Peyer's patch (tissue), 4 donors: ENCODE measurements around the gene FRMD4A. TPM values are rescaled to one million over a fixed set of nuclear protein-coding genes. Genes with fewer than 3 reads are reported as not detected.

Experiments
- DNase-seq, 3 donors: peaks; one replicate each; pipeline ENCODE4 v3.0.0-alpha.2; 2017 to 2019
- H3K27ac ChIP-seq, 4 donors: fragments of 200-600 bp; sonication (generic); one replicate each; pipeline ENCODE4 v1.5.1; 2016 to 2019
- H3K27me3 ChIP-seq, 2 donors: fragments of 200-600 bp; sonication (generic); one replicate each; pipeline ENCODE4 v1.5.1; 2019
- H3K36me3 ChIP-seq, 3 donors: fragments of 200-600 bp; sonication (generic); one replicate each; pipeline ENCODE4 v1.5.1; 2016 to 2019
- H3K4me1 ChIP-seq, 4 donors: fragments of 200-600 bp; sonication (generic); one replicate each; pipeline ENCODE4 v1.5.1; 2016 to 2019
- H3K4me3 ChIP-seq, 4 donors: fragments of 200-600 bp; sonication (generic); 1 replicate in 3 of 4; 2 replicates in 1 of 4; pipeline ENCODE4 v1.5.1; 2016 to 2019; ENCODE audit warnings: mild to moderate bottlenecking in 1 of 4
- H3K9me3 ChIP-seq, 4 donors: fragments of 200-600 bp; sonication (generic); one replicate each; pipeline ENCODE4 v1.5.1; 2016 to 2019; ENCODE audit warnings: mild to moderate bottlenecking in 1 of 4
- POLR2A ChIP-seq, 2 donors: fragments of 450-650 bp; IDR thresholded peaks; one replicate each; pipeline ENCODE4 v1.5.1; 2017; ENCODE audit warnings: antibody characterized with exemption in 2 of 2, mild to moderate bottlenecking in 2 of 2, moderate library complexity in 2 of 2
- total RNA-seq, 4 donors: library from RNA; depleted of rRNA; stranded (reverse); fragments of >200 nt; gene quantifications; one replicate each; pipeline ENCODE4 v1.1.0, GENCODE V29; 2016
- TF ChIP-seq, protein P1 (sequence below), 6 experiments: fragments of 450-650 bp in 4 of 6; fragments of 200-600 bp in 2 of 6; sonication (generic) in 1 of 6; IDR thresholded peaks; one replicate each; pipeline ENCODE4 v1.5.1; 2017 to 2019; ENCODE audit warnings: antibody characterized with exemption in 6 of 6, mild to moderate bottlenecking in 3 of 6, moderate library complexity in 1 of 6

The FRMD4A gene
- total RNA-seq, 4 donors from 2014 or later, result 3.0 to 47.9 (median 5.9) TPM

DNA sequence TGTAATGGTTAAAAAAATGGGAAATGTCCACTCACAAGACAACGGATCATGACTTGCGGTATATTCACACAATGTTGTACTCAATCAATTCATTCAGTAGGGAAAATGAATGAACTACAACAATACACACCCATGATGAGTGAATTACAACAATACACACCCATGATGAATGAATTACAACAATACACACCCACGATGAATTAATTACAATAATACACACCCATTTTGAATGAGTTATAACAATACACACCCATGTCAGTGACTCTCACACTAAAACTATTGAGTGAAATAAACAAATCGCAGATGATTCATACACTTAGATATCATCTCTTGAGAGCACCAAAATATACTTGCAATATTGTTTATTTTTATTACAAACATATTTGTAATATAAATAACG, 174.6 kb downstream of the FRMD4A start:
- Histone ChIP-seq H3K27me3 (no peaks in the 10 kb centered on the region), H3K36me3 (no peaks in the 10 kb centered on the region), H3K4me1 (no peaks in the 10 kb centered on the region), H3K9me3 (no peaks in the 10 kb centered on the region), H3K4me3 (no peak overlapping the region), H3K27ac (no peak overlapping the region)
- TF ChIP-seq, protein P1, sequence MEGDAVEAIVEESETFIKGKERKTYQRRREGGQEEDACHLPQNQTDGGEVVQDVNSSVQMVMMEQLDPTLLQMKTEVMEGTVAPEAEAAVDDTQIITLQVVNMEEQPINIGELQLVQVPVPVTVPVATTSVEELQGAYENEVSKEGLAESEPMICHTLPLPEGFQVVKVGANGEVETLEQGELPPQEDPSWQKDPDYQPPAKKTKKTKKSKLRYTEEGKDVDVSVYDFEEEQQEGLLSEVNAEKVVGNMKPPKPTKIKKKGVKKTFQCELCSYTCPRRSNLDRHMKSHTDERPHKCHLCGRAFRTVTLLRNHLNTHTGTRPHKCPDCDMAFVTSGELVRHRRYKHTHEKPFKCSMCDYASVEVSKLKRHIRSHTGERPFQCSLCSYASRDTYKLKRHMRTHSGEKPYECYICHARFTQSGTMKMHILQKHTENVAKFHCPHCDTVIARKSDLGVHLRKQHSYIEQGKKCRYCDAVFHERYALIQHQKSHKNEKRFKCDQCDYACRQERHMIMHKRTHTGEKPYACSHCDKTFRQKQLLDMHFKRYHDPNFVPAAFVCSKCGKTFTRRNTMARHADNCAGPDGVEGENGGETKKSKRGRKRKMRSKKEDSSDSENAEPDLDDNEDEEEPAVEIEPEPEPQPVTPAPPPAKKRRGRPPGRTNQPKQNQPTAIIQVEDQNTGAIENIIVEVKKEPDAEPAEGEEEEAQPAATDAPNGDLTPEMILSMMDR (IDR thresholded peaks at IDR 0.05), result no peak
- TF ChIP-seq POLR2A (IDR thresholded peaks at IDR 0.05), result no peak
- DNase-seq, result no peak

DNA sequence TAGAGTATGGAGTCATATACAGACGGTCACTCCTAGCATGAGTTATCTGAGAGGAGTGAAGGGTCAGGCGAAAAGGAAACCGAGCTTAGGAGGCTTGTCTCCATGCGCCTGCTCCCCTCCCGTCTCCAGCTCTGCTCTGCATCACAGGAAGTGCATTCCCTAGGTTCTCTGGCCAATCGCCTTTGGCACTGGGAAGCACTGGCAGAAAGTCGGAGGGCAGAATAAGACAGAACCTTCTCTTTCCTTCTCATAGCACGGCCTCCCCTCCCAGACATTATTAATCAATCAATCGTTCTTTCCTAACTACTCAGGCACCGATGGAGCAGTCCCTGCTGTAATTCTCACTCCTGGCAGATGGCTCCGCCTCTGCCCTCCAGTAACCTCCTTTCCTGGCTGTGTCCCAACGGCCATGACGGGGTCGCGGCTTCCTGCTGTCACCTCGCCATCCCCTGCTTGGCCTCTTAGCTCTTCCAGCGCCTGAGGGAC, 177.1 kb downstream of the FRMD4A start:
- no peaks in the 10 kb centered on the region for H3K9me3 ChIP-seq
- no peaks in the 10 kb centered on the region for H3K36me3 ChIP-seq
- H3K4me3 ChIP-seq, result no peak overlapping the region
- H3K27me3 ChIP-seq, result no peaks in the 10 kb centered on the region
- DNase-seq, result no peak
- H3K4me1 ChIP-seq, result no peaks in the 10 kb centered on the region
- H3K27ac ChIP-seq, result no peak overlapping the region
- TF ChIP-seq POLR2A (IDR thresholded peaks at IDR 0.05), result no peak
- TF ChIP-seq, protein P1 (IDR thresholded peaks at IDR 0.05), result no peak

- Histone ChIP-seq H3K9me3 (no peaks in the 10 kb centered on the region), H3K27me3 (no peaks in the 10 kb centered on the region), H3K4me1 (no peaks in the 10 kb centered on the region), H3K4me3 (no peak overlapping the region), H3K27ac (no peak overlapping the region), H3K36me3 (no peaks in the 10 kb centered on the region)
- DNase-seq, result no peak
- TF ChIP-seq, protein P1 (IDR thresholded peaks at IDR 0.05), result no peak
- no peak for TF ChIP-seq POLR2A (IDR thresholded peaks at IDR 0.05)
These were observed 179.2 kb downstream of the FRMD4A start for GRCh38 chr10:14151571-14151970.

- Histone ChIP-seq H3K9me3 (no peaks in the 10 kb centered on the region), H3K27ac (no peak overlapping the region), H3K36me3 (no peaks in the 10 kb centered on the region), H3K4me1 (no peaks in the 10 kb centered on the region), H3K27me3 (no peaks in the 10 kb centered on the region), H3K4me3 (no peak overlapping the region)
- TF ChIP-seq POLR2A (IDR thresholded peaks at IDR 0.05), result no peak
- TF ChIP-seq, protein P1 (IDR thresholded peaks at IDR 0.05), result no peak
- DNase-seq, result no peak
These were observed 180.2 kb downstream of the FRMD4A start for GRCh38 chr10:14150526-14150925.

DNA sequence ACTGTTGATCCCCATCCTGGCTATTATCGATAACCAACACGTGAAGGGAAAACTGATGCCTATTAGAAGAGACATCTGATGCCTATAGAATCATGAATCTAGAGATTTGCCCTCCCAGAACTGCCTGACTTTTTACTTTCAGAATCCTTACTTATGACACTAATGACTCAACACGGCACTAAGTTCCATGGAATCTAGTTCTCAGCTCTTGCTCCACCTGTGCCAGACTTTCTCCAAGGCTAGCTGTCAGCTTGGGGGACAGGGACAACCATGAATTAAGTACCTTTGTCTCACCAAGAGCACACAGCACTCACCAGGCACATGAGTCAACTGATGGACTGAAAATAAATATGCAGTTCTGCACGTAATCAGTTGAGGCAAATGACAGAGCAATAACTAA, 184.2 kb downstream of the FRMD4A start:
- no peak for DNase-seq
- TF ChIP-seq POLR2A (IDR thresholded peaks at IDR 0.05), result no peak
- TF ChIP-seq, protein P1 (IDR thresholded peaks at IDR 0.05), result no peak
- Histone ChIP-seq H3K4me3 (no peak overlapping the region), H3K4me1 (no peaks in the 10 kb centered on the region), H3K9me3 (no peaks in the 10 kb centered on the region), H3K36me3 (no peaks in the 10 kb centered on the region), H3K27ac (no peak overlapping the region), H3K27me3 (no peaks in the 10 kb centered on the region)

DNA sequence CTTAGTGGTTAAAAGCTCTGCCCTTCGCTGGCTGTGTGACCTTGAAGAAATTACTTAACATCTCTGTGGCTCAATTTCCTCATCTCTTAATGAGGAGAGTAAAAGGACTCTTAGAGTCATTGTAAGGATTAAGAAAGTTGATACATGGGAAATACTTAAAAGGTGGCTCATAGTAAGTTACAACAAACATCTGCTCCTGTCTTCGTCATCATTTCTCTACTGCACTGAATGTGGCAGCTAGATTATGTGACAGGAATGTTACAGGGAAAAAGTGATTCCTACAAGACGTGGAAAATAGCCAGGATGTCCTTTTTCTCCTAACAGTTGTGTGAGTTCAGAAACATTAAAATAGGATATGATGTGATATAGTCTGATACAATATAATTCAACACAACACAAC, 184.7 kb downstream of the FRMD4A start:
- TF ChIP-seq POLR2A (IDR thresholded peaks at IDR 0.05), result no peak
- TF ChIP-seq, protein P1 (IDR thresholded peaks at IDR 0.05), result no peak
- no peaks in the 10 kb centered on the region for H3K27me3 ChIP-seq

More for the DNA sequence above, 184.7 kb downstream of the FRMD4A start:
- no peaks in the 10 kb centered on the region for H3K4me1 ChIP-seq
- DNase-seq, result no peak
- no peak overlapping the region for H3K4me3 ChIP-seq
- H3K9me3 ChIP-seq, result no peaks in the 10 kb centered on the region
- H3K27ac ChIP-seq, result no peak overlapping the region
- no peaks in the 10 kb centered on the region for H3K36me3 ChIP-seq
